Liver (tissue), 3 donors: Measurements from ENCODE around the gene FOXP3.

Experiments used
- CTCF ChIP-seq: fragments of 150-350 bp; IDR thresholded peaks from 2 replicates; pipeline ENCODE4 v1.5.1; 2017; ENCODE audit warnings: improper control_type of control experiment, low read depth, low read length; ENCODE audit not compliant: missing input control
- RAD21 ChIP-seq, 2 donors: IDR thresholded peaks; 2 replicates each; pipeline ENCODE4 v1.6.1; 2016; ENCODE audit warnings: antibody characterized with exemption in 2 of 2, mild to moderate bottlenecking in 2 of 2
- ZBTB33 ChIP-seq: IDR thresholded peaks from 2 replicates; pipeline ENCODE4 v1.6.1; 2016; ENCODE audit warnings: antibody characterized with exemption
- donor health status: healthy.
- donor health status: healthy.

- TF ChIP-seq RAD21 (IDR thresholded peaks at IDR 0.05) (no peak), ZBTB33 (no peak), CTCF (no peak)
Observed at GRCh38 chrX:49284212-49284611, 19.7 kb upstream of the FOXP3 start.
